HepG2 (cell line): ENCODE measurements around the gene CAPN13. TPM values are rescaled to one million over a fixed set of nuclear protein-coding genes. Genes with fewer than 3 reads are reported as not detected.

Experiments used
- CEBPB ChIP-seq: IDR thresholded peaks from 2 replicates; pipeline ENCODE4 v1.6.1; 2011; ENCODE audit warnings: low read depth, low read length, improper control_type of control experiment, borderline replicate concordance
- KAT7 ChIP-seq: IDR thresholded peaks from 2 replicates; pipeline ENCODE4 v1.6.1; 2018; ENCODE audit warnings: borderline replicate concordance, missing compliant biosample characterization
- NFKB2 ChIP-seq: sonication (generic); formaldehyde crosslinking; IDR thresholded peaks from 2 replicates; pipeline ENCODE4 v1.4.0; 2020; ENCODE audit warnings: missing genetic modification reagents, borderline replicate concordance
- TFDP2 ChIP-seq: sonication (generic); formaldehyde crosslinking; IDR thresholded peaks from 2 replicates; pipeline ENCODE4 v1.4.0; 2020; ENCODE audit warnings: missing genetic modification reagents
- THAP11 ChIP-seq: IDR thresholded peaks from 2 replicates; pipeline ENCODE4 v1.6.1; 2016; ENCODE audit warnings: missing biosample characterization, missing genetic modification reagents
- ZHX1 ChIP-seq: sonication (generic); formaldehyde crosslinking; IDR thresholded peaks from 2 replicates; pipeline ENCODE4 v1.8.1; 2022; ENCODE audit warnings: low read depth, mild to moderate bottlenecking, missing genetic modification reagents
- ZNF12 ChIP-seq: sonication (generic); formaldehyde crosslinking; IDR thresholded peaks from 2 replicates; pipeline ENCODE4 v1.5.0; 2020; ENCODE audit warnings: missing genetic modification reagents
- ZNF574 ChIP-seq: sonication (generic); formaldehyde crosslinking; IDR thresholded peaks from 2 replicates; pipeline ENCODE4 v1.4.0; 2020; ENCODE audit warnings: missing genetic modification reagents
- ZNF703 ChIP-seq: sonication (generic); formaldehyde crosslinking; IDR thresholded peaks from 2 replicates; pipeline ENCODE4 v1.5.1; 2020; ENCODE audit warnings: missing genetic modification reagents, mild to moderate bottlenecking, moderate library complexity, borderline replicate concordance
- polyA plus RNA-seq, 8 experiments: library from polyadenylated mRNA; depleted of rRNA in 3 of 8; stranded (reverse) in 7 of 8; unstranded in 1 of 8; fragments of >200 nt; fragmentation: Illumina TruSeq in 4 of 8; extraction: Trizol in 4 of 8; gene quantifications; 2 replicates each; pipeline versions ENCODE4 v1.2.1 to v1.2.3, GENCODE V29; 2011 to 2016; ENCODE audit warnings: low read depth in 4 of 8, missing spikeins in 1 of 8, mixed read lengths in 1 of 8; ENCODE audit not compliant: insufficient read depth in 1 of 8
- total RNA-seq, 5 experiments: library from RNA; depleted of rRNA; stranded (reverse); fragments of >200 nt; fragmentation: Illumina TruSeq; extraction: Trizol; gene quantifications; 2 replicates each; pipeline ENCODE4 v1.2.3, GENCODE V29; 2016; ENCODE audit warnings: low read depth in 1 of 5

Gene CAPN13
- total and polyA plus RNA-seq, 2 of the 13 experiments (the other 11 are each of a cell fraction or from before 2014, with no cell fraction given) = not detected

GRCh38 chr2:30809938-30810337, 2.7 kb upstream of the CAPN13 start (continued):
- no peak for TF ChIP-seq ZHX1
- no peak for TF ChIP-seq THAP11 (CRISPR knock-in tag)
- no peak for TF ChIP-seq KAT7 (CRISPR knock-in tag)
- no peak for TF ChIP-seq CEBPB
- no peak for TF ChIP-seq NFKB2 (CRISPR knock-in tag)
- TF ChIP-seq ZNF574 = no peak
- TF ChIP-seq ZNF703 (CRISPR knock-in tag) = no peak
- no peak for TF ChIP-seq ZNF12
- no peak for TF ChIP-seq TFDP2 (CRISPR knock-in tag)
